Neural progenitor cell (in vitro differentiated cells): ENCODE measurements around the gene C10orf71.

Experiments used
- CTCF ChIP-seq: fragments of 200-600 bp; sonication (generic); IDR thresholded peaks from 2 replicates; pipeline ENCODE4 v1.5.1; 2017; ENCODE audit warnings: antibody characterized with exemption, mild to moderate bottlenecking
- EZH2 ChIP-seq: fragments of 200-600 bp; sonication (generic); IDR thresholded peaks from 2 replicates; pipeline ENCODE4 v1.6.1; 2017; ENCODE audit warnings: antibody characterized with exemption, mild to moderate bottlenecking, moderate library complexity

DNA sequence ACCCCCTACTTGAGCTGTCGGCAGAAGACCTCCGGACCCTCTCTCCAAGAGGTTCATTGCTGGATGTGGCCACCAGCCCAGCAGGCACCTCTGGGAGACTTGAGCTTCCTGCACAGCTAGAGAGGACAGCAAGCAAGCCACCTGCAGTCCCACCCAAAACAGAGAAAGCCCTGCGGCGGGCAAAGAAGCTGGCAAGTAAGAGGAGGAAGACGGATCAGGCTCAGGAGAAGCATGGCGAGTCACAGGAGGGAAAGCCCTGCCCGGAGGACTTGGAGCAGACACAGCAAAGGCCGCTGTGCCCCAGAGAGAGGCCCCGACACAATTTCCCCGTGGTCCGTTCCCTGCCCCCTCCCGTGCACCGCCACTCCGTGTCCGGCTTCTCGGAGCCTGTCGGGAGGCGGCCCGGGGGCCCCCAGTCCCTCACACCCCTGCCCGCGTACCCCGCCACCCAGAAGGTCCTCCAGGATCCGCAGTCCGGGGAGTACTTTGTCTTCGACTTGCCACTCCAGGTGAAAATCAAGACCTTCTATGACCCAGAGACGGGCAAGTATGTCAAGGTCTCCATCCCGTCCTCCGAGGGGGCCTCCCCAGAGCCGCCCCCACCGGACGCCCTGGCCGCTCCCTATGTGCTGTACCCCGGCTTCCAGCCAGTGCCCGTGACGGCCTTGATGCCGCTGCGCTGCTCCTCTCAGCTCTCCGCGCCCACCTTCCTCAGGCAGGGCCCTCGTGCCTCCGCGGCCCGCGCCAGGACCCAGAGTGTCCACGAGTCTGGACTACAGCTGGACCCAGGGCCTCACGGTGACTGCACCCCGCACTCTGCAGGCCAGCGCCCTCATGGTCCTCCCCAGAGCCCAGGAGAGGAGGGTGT lies 27.2 kb downstream of the C10orf71 start:
- TF ChIP-seq EZH2: no peak
- no peak for TF ChIP-seq CTCF
